GM23338 (cell line): ENCODE results near the gene GREB1L.

ENCODE experiments used
- EZH2phosphoT487 ChIP-seq: fragments of 200-600 bp; sonication (generic); IDR thresholded peaks from one replicate; pipeline ENCODE4 v1.8.1; 2018; ENCODE audit warnings: antibody characterized with exemption; ENCODE audit not compliant: unreplicated experiment
- TF ChIP-seq, protein P1 (sequence below), 2 experiments: fragments of 200-600 bp in 1 of 2; sonication (generic) in 1 of 2; conservative IDR thresholded peaks; 2 replicates each; pipeline versions ENCODE4 v1.5.1 to v1.6.1; 2016 to 2017; ENCODE audit warnings: antibody characterized with exemption in 2 of 2, low read depth in 2 of 2, mild to moderate bottlenecking in 2 of 2, moderate library complexity in 1 of 2

GRCh38 chr18:21336846-21337245 lies 94.8 kb downstream of the GREB1L start:
- TF ChIP-seq, protein P1, sequence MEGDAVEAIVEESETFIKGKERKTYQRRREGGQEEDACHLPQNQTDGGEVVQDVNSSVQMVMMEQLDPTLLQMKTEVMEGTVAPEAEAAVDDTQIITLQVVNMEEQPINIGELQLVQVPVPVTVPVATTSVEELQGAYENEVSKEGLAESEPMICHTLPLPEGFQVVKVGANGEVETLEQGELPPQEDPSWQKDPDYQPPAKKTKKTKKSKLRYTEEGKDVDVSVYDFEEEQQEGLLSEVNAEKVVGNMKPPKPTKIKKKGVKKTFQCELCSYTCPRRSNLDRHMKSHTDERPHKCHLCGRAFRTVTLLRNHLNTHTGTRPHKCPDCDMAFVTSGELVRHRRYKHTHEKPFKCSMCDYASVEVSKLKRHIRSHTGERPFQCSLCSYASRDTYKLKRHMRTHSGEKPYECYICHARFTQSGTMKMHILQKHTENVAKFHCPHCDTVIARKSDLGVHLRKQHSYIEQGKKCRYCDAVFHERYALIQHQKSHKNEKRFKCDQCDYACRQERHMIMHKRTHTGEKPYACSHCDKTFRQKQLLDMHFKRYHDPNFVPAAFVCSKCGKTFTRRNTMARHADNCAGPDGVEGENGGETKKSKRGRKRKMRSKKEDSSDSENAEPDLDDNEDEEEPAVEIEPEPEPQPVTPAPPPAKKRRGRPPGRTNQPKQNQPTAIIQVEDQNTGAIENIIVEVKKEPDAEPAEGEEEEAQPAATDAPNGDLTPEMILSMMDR (conservative IDR thresholded peaks at IDR 0.05; ENCODE audit: low read depth in 2 of 2): no peak
- TF ChIP-seq EZH2phosphoT487: no peak
